IMR-90 (cell line): Measurements from ENCODE around the gene PXDC1. TPM values are rescaled to one million over a fixed set of nuclear protein-coding genes. Genes with fewer than 3 reads are reported as not detected.

ENCODE experiments used
- ATAC-seq: fragments of 200-7000 bp; cut with Tn5 transposase; 2 replicates; pipeline ENCODE4 v1.9.1; 2020; ENCODE audit warnings: low read depth, mild to moderate bottlenecking, moderate library complexity
- BruUV-seq: library from RNA; stranded (reverse); fragments of 400-500 nt; replicated peaks from 2 replicates; lab custom pipeline; 2021; lab: Mats Ljungman, UMichigan
- CTCF ChIA-PET: fragments of 300-600 bp; formaldehyde crosslinking; extraction: SDS; loops from one replicate; lab custom pipeline; 2021; ENCODE audit warnings: antibody characterized with exemption; lab: Yijun Ruan, JAX
- POLR2A ChIA-PET: fragments of 300-600 bp; sonication (Branson Sonifier 250); formaldehyde crosslinking; loops from one replicate; lab custom pipeline; 2022; ENCODE audit warnings: antibody characterized with exemption; ENCODE audit not compliant: unreplicated experiment; lab: Charles Lee
- DNase-seq: peaks from one replicate; pipeline ENCODE4 v3.0.0; 2013
- H2AFZ ChIP-seq: replicated peaks from 2 replicates; pipeline ENCODE3; 2013; ENCODE audit warnings: low read length, mild to moderate bottlenecking; ENCODE audit not compliant: poor library complexity
- H2AK5ac ChIP-seq: 2 replicates; pipeline ENCODE4 v1.6.1; 2013; ENCODE audit warnings: low read depth, low read length, inconsistent platforms
- H2AK9ac ChIP-seq: replicated peaks from 2 replicates; pipeline ENCODE3; 2013; ENCODE audit warnings: mild to moderate bottlenecking, low read depth, low read length, moderate library complexity; ENCODE audit not compliant: poor library complexity
- H2BK120ac ChIP-seq: 2 replicates; pipeline ENCODE4 v1.6.1; 2013; ENCODE audit warnings: low read depth, low read length, inconsistent platforms
- H2BK15ac ChIP-seq: 3 replicates; pipeline ENCODE4 v1.6.1; 2013; ENCODE audit warnings: low read depth, low read length, inconsistent platforms
- H2BK20ac ChIP-seq: 2 replicates; pipeline ENCODE4 v1.6.1; 2013; ENCODE audit warnings: low read depth, mild to moderate bottlenecking, inconsistent platforms, low read length, moderate library complexity
- H2BK5ac ChIP-seq: 2 replicates; pipeline ENCODE4 v1.6.1; 2013; ENCODE audit warnings: mild to moderate bottlenecking, low read depth, low read length, inconsistent platforms; ENCODE audit not compliant: poor library complexity, severe bottlenecking
- H3K14ac ChIP-seq: replicated peaks from 2 replicates; pipeline ENCODE4 v1.6.1; 2013; ENCODE audit warnings: low read depth, low read length, inconsistent platforms
- H3K18ac ChIP-seq: 2 replicates; pipeline ENCODE4 v1.6.1; 2013; ENCODE audit warnings: low read depth, low read length, control low read depth
- H3K23ac ChIP-seq: 2 replicates; pipeline ENCODE4 v1.6.1; 2013; ENCODE audit warnings: low read depth, low read length, inconsistent platforms
- H3K27ac ChIP-seq: 2 replicates; pipeline ENCODE4 v1.5.1; 2013; ENCODE audit warnings: mild to moderate bottlenecking, control low read depth, low read length; ENCODE audit not compliant: insufficient read depth
- H3K27me3 ChIP-seq: 2 replicates; pipeline ENCODE4 v1.6.1; 2013; ENCODE audit warnings: low read length; ENCODE audit not compliant: control insufficient read depth, insufficient read depth
- H3K36me3 ChIP-seq: 2 replicates; pipeline ENCODE4 v1.6.1; 2013; ENCODE audit warnings: low read length, mixed read lengths; ENCODE audit not compliant: control insufficient read depth, insufficient read depth
- H3K4ac ChIP-seq: 2 replicates; pipeline ENCODE4 v1.6.1; 2013; ENCODE audit warnings: low read depth, low read length, inconsistent platforms
- H3K4me1 ChIP-seq: 2 replicates; pipeline ENCODE4 v1.6.1; 2013; ENCODE audit warnings: low read length, mixed read lengths; ENCODE audit not compliant: control insufficient read depth, insufficient read depth
- H3K4me2 ChIP-seq: 2 replicates; pipeline ENCODE4 v1.6.1; 2013; ENCODE audit warnings: low read depth, mild to moderate bottlenecking, control low read depth, low read length, moderate library complexity
- H3K4me3 ChIP-seq: 2 replicates; pipeline ENCODE4 v1.5.1; 2013; ENCODE audit warnings: low read depth, mild to moderate bottlenecking, control low read depth, low read length, moderate library complexity; ENCODE audit not compliant: insufficient read depth
- H3K56ac ChIP-seq: 2 replicates; pipeline ENCODE4 v1.6.1; 2013; ENCODE audit warnings: low read length, inconsistent platforms; ENCODE audit not compliant: insufficient read depth; ENCODE audit errors: extremely low read depth
- H3K79me1 ChIP-seq, 2 experiments: 2 replicates each; pipeline ENCODE4 v1.6.1; 2013; ENCODE audit warnings: low read length in 2 of 2, inconsistent platforms in 1 of 2, low read depth in 1 of 2
- H3K9ac ChIP-seq: 2 replicates; pipeline ENCODE4 v1.6.1; 2013; ENCODE audit warnings: low read depth, low read length, control low read depth
- H3K9me1 ChIP-seq: 2 replicates; pipeline ENCODE4 v1.6.1; 2013; ENCODE audit warnings: low read length, inconsistent platforms; ENCODE audit not compliant: insufficient read depth
- H3K9me3 ChIP-seq: 2 replicates; pipeline ENCODE4 v1.6.1; 2013; ENCODE audit warnings: low read length; ENCODE audit not compliant: control insufficient read depth, insufficient read depth
- H4K20me1 ChIP-seq: 2 replicates; pipeline ENCODE4 v1.6.1; 2013; ENCODE audit warnings: low read length, inconsistent platforms; ENCODE audit not compliant: insufficient read depth
- H4K5ac ChIP-seq: 2 replicates; pipeline ENCODE4 v1.6.1; 2013; ENCODE audit warnings: mild to moderate bottlenecking, low read depth, low read length, control low read depth
- H4K8ac ChIP-seq, 2 experiments: 2 replicates each; pipeline ENCODE4 v1.6.1; 2013; ENCODE audit warnings: low read depth in 2 of 2, low read length in 2 of 2, control low read depth in 1 of 2, inconsistent platforms in 1 of 2
- H4K91ac ChIP-seq: 2 replicates; pipeline ENCODE4 v1.6.1; 2013; ENCODE audit warnings: low read depth, low read length, inconsistent platforms; ENCODE audit not compliant: insufficient read depth
- MAFK ChIP-seq: IDR thresholded peaks from 2 replicates; pipeline ENCODE4 v1.6.1; 2012; ENCODE audit warnings: low read depth, low read length, improper control_type of control experiment
- MAZ ChIP-seq: IDR thresholded peaks from 2 replicates; pipeline ENCODE4 v1.6.1; 2012; ENCODE audit warnings: low read depth, mild to moderate bottlenecking, low read length, improper control_type of control experiment, moderate library complexity, borderline replicate concordance
- NFE2L2 ChIP-seq: fragments of 150-350 bp; IDR thresholded peaks from 2 replicates; pipeline ENCODE4 v1.6.1; 2016; ENCODE audit warnings: low read depth, mild to moderate bottlenecking, low read length
- RFX5 ChIP-seq: IDR thresholded peaks from 2 replicates; pipeline ENCODE4 v1.8.0; 2012; ENCODE audit warnings: low read depth, mild to moderate bottlenecking, low read length, moderate library complexity
- SMC3 ChIP-seq: fragments of 150-350 bp; IDR thresholded peaks from 2 replicates; pipeline ENCODE4 v1.6.1; 2016; ENCODE audit warnings: low read depth, mild to moderate bottlenecking, antibody characterized with exemption, low read length, moderate library complexity
- WGBS, 2 experiments: methylation state at CpG; one replicate each; pipeline versions ENCODE4 v1.1.5 to v1.1.7; 2013; ENCODE audit warnings: missing lambda C conversion rate in 2 of 2; ENCODE audit not compliant: insufficient read length in 1 of 2; ENCODE audit errors: extremely low coverage in 2 of 2; 5-methylcytosine and 5-hydroxymethylcytosine counted together
- dilution Hi-C: fragments of 300-500 bp; cut with HindIII; formaldehyde crosslinking; loops from one replicate; pipeline ENCODE4 v1.14.3; 2018; ENCODE audit warnings: low sequenced_read_pairs; ENCODE audit not compliant: unreplicated experiment
- in situ Hi-C: fragments of 300-500 bp; cut with MboI; formaldehyde crosslinking; loops from 3 replicates; pipeline ENCODE4 v1.14.3; 2019; ENCODE audit warnings: low sequenced_read_pairs, inconsistent platforms, mixed read lengths
- intact Hi-C: fragments of 100-400 bp; cut with micrococcal nuclease; formaldehyde crosslinking; loops from 2 replicates; pipeline ENCODE4 v1.10.0; 2022
- polyA plus RNA-seq, 3 experiments: library from polyadenylated mRNA; depleted of rRNA; stranded (reverse); fragments of >200 nt; gene quantifications; 2 replicates each; pipeline ENCODE4 v1.2.3, GENCODE V29; 2012; ENCODE audit warnings: low replicate concordance in 1 of 3
- total RNA-seq: library from RNA; depleted of rRNA; stranded (reverse); fragments of >200 nt; gene quantifications from 2 replicates; pipeline ENCODE4 v1.2.3, GENCODE V29; 2012
- TF ChIP-seq, protein P1 (sequence below): conservative IDR thresholded peaks from 2 replicates; pipeline ENCODE4 v1.5.1; 2012; ENCODE audit warnings: mild to moderate bottlenecking, low read depth, low read length, improper control_type of control experiment
- TF ChIP-seq, protein P2 (sequence below): fragments of 150-350 bp; IDR thresholded peaks from 2 replicates; pipeline ENCODE4 v1.6.1; 2017; ENCODE audit warnings: mild to moderate bottlenecking, antibody characterized with exemption, low read length, low read depth
- TF ChIP-seq, protein P3 (sequence below): fragments of 150-350 bp; IDR thresholded peaks from 2 replicates; pipeline ENCODE4 v1.6.1; 2016; ENCODE audit warnings: low read depth, mild to moderate bottlenecking, low read length, moderate library complexity, borderline replicate concordance

PXDC1 gene
- total and polyA plus RNA-seq, 2 of the 4 experiments (the other 2 are of a cell fraction): 63.3 to 72.2 TPM

DNA sequence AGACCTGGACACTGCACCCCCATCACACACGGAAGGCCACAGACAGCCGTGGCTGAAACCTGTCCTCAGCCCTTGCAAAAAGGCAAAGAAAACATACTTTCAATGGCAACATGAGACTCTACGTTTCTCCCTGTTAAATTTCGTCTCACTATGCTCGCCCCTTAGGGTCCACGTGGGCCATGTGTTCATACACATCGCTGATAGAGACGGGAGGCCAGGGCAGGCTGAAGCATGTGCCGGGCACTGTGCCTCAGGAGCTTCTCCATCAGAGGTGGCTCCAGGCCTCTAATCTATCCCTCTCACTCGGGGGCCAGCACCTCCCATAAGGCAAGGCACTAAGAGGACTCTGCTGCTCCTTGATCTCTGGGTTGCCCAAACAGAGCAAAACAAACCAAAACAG, 17.5 kb downstream of the PXDC1 start:
- BruUV-seq: no TSS peak
- WGBS, 2 experiments: 92% methylated on average over 8 of the region's 10 CpGs; no CpG with 5 or more reads in 1 of the 2 experiments
- no peak overlapping the region for H4K91ac ChIP-seq
- CTCF ChIA-PET: interaction anchor here (0.7 kb wide), 1 partner anchor 246 kb away, joined by 3 read pairs; no protein-coding TSS in a partner anchor
- H3K36me3 ChIP-seq: peaks cover 46% of the 10 kb centered on the region
- no peak overlapping the region for H2BK15ac ChIP-seq
- H3K27ac ChIP-seq: no peak overlapping the region
- no peak overlapping the region for H2BK120ac ChIP-seq
- intact Hi-C loops (loop anchor here (5.0 kb wide), 1 partner anchor 737 kb away; the partner anchor contains the start of gene NQO2), in situ Hi-C loops (loop anchor here (5.0 to 25.0 kb wide), 3 partner anchors 322 to 597 kb away; no protein-coding TSS in a partner anchor), dilution Hi-C loops (no loop called here)
- H3K56ac ChIP-seq: no peak overlapping the region
- no peak overlapping the region for H3K9ac ChIP-seq
- H3K18ac ChIP-seq: no peak overlapping the region
- no peak overlapping the region for H3K4me3 ChIP-seq
- no peak overlapping the region for H3K14ac ChIP-seq
- no peak overlapping the region for H3K4me2 ChIP-seq
- no peak overlapping the region for H4K5ac ChIP-seq
- POLR2A ChIA-PET: no interaction called here
- H2AK5ac ChIP-seq: no peak overlapping the region
- H3K23ac ChIP-seq: no peak overlapping the region
- peaks cover 15% of the 10 kb centered on the region for H3K4me1 ChIP-seq
- H2AFZ ChIP-seq: no peak overlapping the region
- H3K9me3 ChIP-seq: 0 out of 2 replicates have a peak, but pooled peaks cover 4% of the 10 kb centered on the region
- H2BK5ac ChIP-seq: no peak overlapping the region
- DNase-seq (no peak), ATAC-seq (no peak)
- H2AK9ac ChIP-seq: no peak overlapping the region
- H4K8ac ChIP-seq: no peak overlapping the region
- H3K9me1 ChIP-seq: peaks cover 15% of the 10 kb centered on the region
- H3K79me1 ChIP-seq: peaks cover 58 to 100% of the 10 kb centered on the region in 2 experiments
- peaks cover 98% of the 10 kb centered on the region for H4K20me1 ChIP-seq
- no peak overlapping the region for H2BK20ac ChIP-seq
- no peak overlapping the region for H3K4ac ChIP-seq
- H3K27me3 ChIP-seq: no peaks in the 10 kb centered on the region
- TF ChIP-seq, protein P1, sequence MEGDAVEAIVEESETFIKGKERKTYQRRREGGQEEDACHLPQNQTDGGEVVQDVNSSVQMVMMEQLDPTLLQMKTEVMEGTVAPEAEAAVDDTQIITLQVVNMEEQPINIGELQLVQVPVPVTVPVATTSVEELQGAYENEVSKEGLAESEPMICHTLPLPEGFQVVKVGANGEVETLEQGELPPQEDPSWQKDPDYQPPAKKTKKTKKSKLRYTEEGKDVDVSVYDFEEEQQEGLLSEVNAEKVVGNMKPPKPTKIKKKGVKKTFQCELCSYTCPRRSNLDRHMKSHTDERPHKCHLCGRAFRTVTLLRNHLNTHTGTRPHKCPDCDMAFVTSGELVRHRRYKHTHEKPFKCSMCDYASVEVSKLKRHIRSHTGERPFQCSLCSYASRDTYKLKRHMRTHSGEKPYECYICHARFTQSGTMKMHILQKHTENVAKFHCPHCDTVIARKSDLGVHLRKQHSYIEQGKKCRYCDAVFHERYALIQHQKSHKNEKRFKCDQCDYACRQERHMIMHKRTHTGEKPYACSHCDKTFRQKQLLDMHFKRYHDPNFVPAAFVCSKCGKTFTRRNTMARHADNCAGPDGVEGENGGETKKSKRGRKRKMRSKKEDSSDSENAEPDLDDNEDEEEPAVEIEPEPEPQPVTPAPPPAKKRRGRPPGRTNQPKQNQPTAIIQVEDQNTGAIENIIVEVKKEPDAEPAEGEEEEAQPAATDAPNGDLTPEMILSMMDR: no peak
- TF ChIP-seq MAFK: no peak
- TF ChIP-seq, protein P2, sequence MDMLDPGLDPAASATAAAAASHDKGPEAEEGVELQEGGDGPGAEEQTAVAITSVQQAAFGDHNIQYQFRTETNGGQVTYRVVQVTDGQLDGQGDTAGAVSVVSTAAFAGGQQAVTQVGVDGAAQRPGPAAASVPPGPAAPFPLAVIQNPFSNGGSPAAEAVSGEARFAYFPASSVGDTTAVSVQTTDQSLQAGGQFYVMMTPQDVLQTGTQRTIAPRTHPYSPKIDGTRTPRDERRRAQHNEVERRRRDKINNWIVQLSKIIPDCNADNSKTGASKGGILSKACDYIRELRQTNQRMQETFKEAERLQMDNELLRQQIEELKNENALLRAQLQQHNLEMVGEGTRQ: no peak
- TF ChIP-seq RFX5: no peak
- TF ChIP-seq, protein P3, sequence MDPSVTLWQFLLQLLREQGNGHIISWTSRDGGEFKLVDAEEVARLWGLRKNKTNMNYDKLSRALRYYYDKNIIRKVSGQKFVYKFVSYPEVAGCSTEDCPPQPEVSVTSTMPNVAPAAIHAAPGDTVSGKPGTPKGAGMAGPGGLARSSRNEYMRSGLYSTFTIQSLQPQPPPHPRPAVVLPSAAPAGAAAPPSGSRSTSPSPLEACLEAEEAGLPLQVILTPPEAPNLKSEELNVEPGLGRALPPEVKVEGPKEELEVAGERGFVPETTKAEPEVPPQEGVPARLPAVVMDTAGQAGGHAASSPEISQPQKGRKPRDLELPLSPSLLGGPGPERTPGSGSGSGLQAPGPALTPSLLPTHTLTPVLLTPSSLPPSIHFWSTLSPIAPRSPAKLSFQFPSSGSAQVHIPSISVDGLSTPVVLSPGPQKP: no peak
- TF ChIP-seq NFE2L2: no peak
- no peak for TF ChIP-seq SMC3
- TF ChIP-seq MAZ: no peak
